Measurements from ENCODE around the gene GPR107. TPM values are rescaled to one million over a fixed set of nuclear protein-coding genes. Genes with fewer than 3 reads are reported as not detected.

Gene GPR107
- total RNA-seq, 4 donors from 2014 or later: 24.2 to 38.4 (median 30.4) TPM

DNA sequence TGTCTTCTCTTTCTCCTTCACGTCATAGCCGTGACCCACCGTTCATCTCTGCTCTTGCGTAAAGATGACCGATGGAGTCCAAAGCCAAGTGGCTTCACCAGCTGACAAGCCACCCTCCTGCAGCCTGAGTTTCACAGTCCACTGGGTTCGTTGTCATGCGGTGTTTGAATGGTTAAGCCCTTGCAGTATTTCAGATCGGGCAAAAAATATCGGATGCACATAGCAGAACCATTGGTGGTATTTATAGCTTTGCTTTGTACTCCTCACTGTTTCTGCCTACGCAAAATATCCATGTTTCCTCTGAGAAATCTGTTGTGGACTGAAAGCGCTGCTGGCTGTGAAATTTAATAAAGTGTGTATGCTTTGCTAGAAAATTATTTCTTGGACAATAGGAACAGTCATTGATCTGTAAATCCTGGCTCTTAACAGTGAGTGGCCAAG, 84.0 kb downstream of the GPR107 start:
- Histone ChIP-seq H3K4me3 (no peak overlapping the region), H3K36me3 (peaks cover 0 to 46% of the 10 kb centered on the region in 2 donors), H3K4me1 (peaks cover 0 to 33% (median 10%) of the 10 kb centered on the region in 3 donors), H3K9me3 (no peaks in the 10 kb centered on the region), H3K27ac (peak overlapping the region in 3 of 4 donors; percentile 70 to 81 (median 74)), H3K27me3 (no peaks in the 10 kb centered on the region)
- no peak for ATAC-seq
- TF ChIP-seq POLR2A (IDR thresholded peaks at IDR 0.05) (no peak), EP300 (IDR thresholded peaks at IDR 0.05) (no peak), POLR2AphosphoS5 (IDR thresholded peaks at IDR 0.05) (no peak)
- TF ChIP-seq, protein P1, sequence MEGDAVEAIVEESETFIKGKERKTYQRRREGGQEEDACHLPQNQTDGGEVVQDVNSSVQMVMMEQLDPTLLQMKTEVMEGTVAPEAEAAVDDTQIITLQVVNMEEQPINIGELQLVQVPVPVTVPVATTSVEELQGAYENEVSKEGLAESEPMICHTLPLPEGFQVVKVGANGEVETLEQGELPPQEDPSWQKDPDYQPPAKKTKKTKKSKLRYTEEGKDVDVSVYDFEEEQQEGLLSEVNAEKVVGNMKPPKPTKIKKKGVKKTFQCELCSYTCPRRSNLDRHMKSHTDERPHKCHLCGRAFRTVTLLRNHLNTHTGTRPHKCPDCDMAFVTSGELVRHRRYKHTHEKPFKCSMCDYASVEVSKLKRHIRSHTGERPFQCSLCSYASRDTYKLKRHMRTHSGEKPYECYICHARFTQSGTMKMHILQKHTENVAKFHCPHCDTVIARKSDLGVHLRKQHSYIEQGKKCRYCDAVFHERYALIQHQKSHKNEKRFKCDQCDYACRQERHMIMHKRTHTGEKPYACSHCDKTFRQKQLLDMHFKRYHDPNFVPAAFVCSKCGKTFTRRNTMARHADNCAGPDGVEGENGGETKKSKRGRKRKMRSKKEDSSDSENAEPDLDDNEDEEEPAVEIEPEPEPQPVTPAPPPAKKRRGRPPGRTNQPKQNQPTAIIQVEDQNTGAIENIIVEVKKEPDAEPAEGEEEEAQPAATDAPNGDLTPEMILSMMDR (IDR thresholded peaks at IDR 0.05): no peak
- WGBS, 2 donors (ENCODE audit: low coverage in 1 of 2): 86 to 97% methylated on average over 4 to 11 of the region's 11 CpGs

DNA sequence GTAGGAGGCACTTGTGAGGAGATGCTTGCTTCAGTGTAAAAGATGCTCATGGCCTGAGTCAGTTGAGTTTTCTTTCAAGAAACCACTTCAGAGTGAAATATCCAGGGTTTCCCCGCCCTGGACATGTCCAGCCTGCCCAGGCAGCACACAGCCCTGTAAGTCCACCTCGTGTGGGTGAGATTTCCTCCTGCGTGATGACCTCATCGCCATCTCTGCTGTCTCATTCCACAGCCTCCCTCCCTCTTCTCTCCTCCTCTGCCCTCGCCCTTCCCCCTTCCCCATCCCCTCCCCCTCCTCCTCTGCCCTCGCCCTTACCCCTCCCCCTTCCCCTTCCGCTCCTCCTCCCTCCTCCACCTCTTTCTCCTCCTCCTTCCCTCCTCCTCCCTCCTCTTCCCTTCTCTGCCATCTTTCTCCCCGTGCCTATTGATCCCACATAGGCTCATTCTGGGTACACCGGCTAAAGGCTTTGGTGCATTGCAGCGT, 84.5 kb downstream of the GPR107 start:
- no peaks in the 10 kb centered on the region for H3K9me3 ChIP-seq
- TF ChIP-seq POLR2A (IDR thresholded peaks at IDR 0.05) (no peak), EP300 (IDR thresholded peaks at IDR 0.05) (no peak), POLR2AphosphoS5 (IDR thresholded peaks at IDR 0.05) (no peak)
- TF ChIP-seq, protein P1 (IDR thresholded peaks at IDR 0.05): no peak
- peak; percentile 64 for ATAC-seq
- 17 to 21% methylated on average over 4 to 6 of the region's 10 CpGs for WGBS, 2 donors (ENCODE audit: low coverage in 1 of 2)
- H3K27me3 ChIP-seq: no peaks in the 10 kb centered on the region
- H3K27ac ChIP-seq: peak overlapping the region; percentile 37 to 81 (median 72)
- no peak overlapping the region for H3K4me3 ChIP-seq
- H3K36me3 ChIP-seq: peaks cover 0 to 40% of the 10 kb centered on the region in 2 donors
- peaks cover 0 to 36% (median 10%) of the 10 kb centered on the region in 3 donors for H3K4me1 ChIP-seq

DNA sequence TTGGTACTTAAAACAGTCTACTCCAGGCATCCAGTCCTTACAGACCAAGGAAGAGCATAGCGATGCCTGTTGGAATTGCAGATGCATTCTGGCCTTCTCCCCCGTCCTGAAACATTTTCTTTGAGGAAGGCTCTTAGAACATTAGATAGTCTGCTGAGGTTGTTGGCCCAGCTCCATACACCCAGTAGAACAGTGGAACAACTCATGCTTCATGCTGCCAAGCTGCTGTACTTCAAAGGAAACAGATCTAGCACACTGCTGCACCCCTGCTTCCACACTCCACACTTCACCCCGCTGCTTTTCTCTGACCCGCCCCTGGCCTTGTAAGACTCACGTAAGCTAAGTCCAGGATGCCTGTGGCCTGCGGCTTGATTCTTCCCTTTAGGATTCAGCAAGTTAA, 85.1 kb downstream of the GPR107 start:
- WGBS, 2 donors (ENCODE audit: low coverage in 1 of 2): 0 to 18% methylated on average over 2 to 6 of the region's 6 CpGs
- ATAC-seq: peak; percentile 91
- no peaks in the 10 kb centered on the region for H3K27me3 ChIP-seq
- H3K36me3 ChIP-seq: peaks cover 0 to 34% of the 10 kb centered on the region in 2 donors
- peak overlapping the region; percentile 19 to 81 (median 72) for H3K27ac ChIP-seq
- TF ChIP-seq, protein P1 (IDR thresholded peaks at IDR 0.05): peak in 1 of 4 experiments; percentile 29
- TF ChIP-seq POLR2AphosphoS5 (IDR thresholded peaks at IDR 0.05): peak; percentile 74
- no peak for TF ChIP-seq POLR2A (IDR thresholded peaks at IDR 0.05)
- peaks cover 0 to 42% (median 10%) of the 10 kb centered on the region in 3 donors for H3K4me1 ChIP-seq
- no peak overlapping the region for H3K4me3 ChIP-seq
- no peaks in the 10 kb centered on the region for H3K9me3 ChIP-seq

DNA sequence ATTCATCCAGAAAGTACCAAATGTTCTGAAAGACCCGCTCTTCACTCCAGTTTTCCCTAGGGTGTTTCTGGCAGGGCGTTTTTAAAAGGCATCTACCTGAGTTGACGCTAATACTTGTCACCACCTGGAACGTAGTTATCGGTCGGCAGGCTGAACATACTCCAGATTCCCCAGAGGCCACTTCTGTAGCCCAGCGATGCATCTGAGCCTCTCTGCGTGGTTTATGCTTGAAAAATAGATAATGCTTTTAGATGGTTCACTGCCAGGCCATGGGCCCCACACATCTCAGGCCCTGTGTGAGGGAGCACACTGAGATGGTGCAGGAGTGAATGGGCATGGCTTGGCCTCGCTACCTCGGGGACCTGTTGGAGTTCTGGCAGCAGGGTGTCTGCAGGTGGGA, 85.5 kb downstream of the GPR107 start:
- H3K27ac ChIP-seq: peak overlapping the region; percentile 19 to 81 (median 72)
- no peak overlapping the region for H3K4me3 ChIP-seq
- TF ChIP-seq EP300 (IDR thresholded peaks at IDR 0.05): no peak
- no peak for TF ChIP-seq POLR2A (IDR thresholded peaks at IDR 0.05)
- TF ChIP-seq, protein P1 (IDR thresholded peaks at IDR 0.05): no peak
- no peak for TF ChIP-seq POLR2AphosphoS5 (IDR thresholded peaks at IDR 0.05)
- H3K27me3 ChIP-seq: no peaks in the 10 kb centered on the region
- peaks cover 0 to 31% of the 10 kb centered on the region in 2 donors for H3K36me3 ChIP-seq
- H3K9me3 ChIP-seq: no peaks in the 10 kb centered on the region
- peaks cover 0 to 47% (median 10%) of the 10 kb centered on the region in 3 donors for H3K4me1 ChIP-seq
- 28 to 68% methylated on average over 5 to 10 of the region's 10 CpGs for WGBS, 2 donors (ENCODE audit: low coverage in 1 of 2)
- no peak for ATAC-seq

DNA sequence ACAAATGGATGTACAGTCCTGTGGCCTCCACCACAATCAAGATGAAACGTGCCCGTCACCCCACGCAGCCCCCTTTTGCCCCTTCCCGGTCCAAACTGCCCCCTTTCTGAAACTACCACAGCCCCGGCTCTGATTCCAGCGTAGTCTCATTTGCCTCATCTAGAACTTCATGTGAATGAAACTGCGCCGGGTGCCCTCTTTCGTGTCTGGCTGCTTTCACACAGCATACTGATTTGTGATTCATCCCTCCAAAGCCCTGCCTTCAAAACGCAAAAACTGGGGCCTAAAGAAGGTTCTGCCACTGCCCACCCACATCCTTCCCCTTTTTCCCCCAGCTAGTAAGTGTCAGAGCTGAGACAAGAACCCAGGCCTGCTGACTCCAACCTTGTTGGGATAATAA, 87.0 kb downstream of the GPR107 start:
- ATAC-seq: no peak
- peaks cover 0 to 57% (median 15%) of the 10 kb centered on the region in 3 donors for H3K4me1 ChIP-seq
- H3K9me3 ChIP-seq: no peaks in the 10 kb centered on the region
- TF ChIP-seq, protein P1 (IDR thresholded peaks at IDR 0.05): no peak
- TF ChIP-seq POLR2AphosphoS5 (IDR thresholded peaks at IDR 0.05) (no peak), POLR2A (IDR thresholded peaks at IDR 0.05) (no peak), EP300 (IDR thresholded peaks at IDR 0.05) (no peak)
- H3K36me3 ChIP-seq: peaks cover 0 to 20% of the 10 kb centered on the region in 2 donors
- peak overlapping the region in 2 of 4 donors; percentile 70 to 81 for H3K27ac ChIP-seq
- 63 to 100% methylated on average over 1 to 8 of the region's 10 CpGs for WGBS, 2 donors (ENCODE audit: low coverage in 1 of 2)
- no peak overlapping the region for H3K4me3 ChIP-seq
- no peaks in the 10 kb centered on the region for H3K27me3 ChIP-seq
